A549 (cell line): ENCODE results near the gene B3GAT3. TPM values are rescaled to one million over a fixed set of nuclear protein-coding genes. Genes with fewer than 3 reads are reported as not detected.

Source experiments
- ATAC-seq, 2 experiments: fragments of 200-7000 bp in 1 of 2; fragments of >200 bp in 1 of 2; cut with Nextera tagmentation in 1 of 2; cut with Tn5 transposase in 1 of 2; 3 replicates each; pipeline versions ENCODE4 v1.8.0 to v1.9.1; 2018 to 2020; ENCODE audit warnings: mild to moderate bottlenecking in 1 of 2, moderate library complexity in 1 of 2
- CTCF ChIA-PET: fragments of 300-600 bp; sonication (Branson Sonifier 250); formaldehyde crosslinking; extraction: SDS; loops from one replicate; lab custom pipeline; 2021; ENCODE audit warnings: antibody characterized with exemption, inconsistent platforms; lab: Yijun Ruan, JAX
- POLR2A ChIA-PET: fragments of 350-600 bp; formaldehyde crosslinking; extraction: SDS; loops from one replicate; lab custom pipeline; 2021; ENCODE audit warnings: antibody characterized with exemption, inconsistent platforms; lab: Yijun Ruan, JAX
- DNase-seq, 2 experiments: peaks; one replicate each; pipeline versions ENCODE4 v3.0.0 to v3.0.0-alpha.2; 2011 to 2016; ENCODE audit warnings: low read depth in 1 of 2, low spot score in 1 of 2
- FAIRE-seq: peaks from 2 replicates; lab custom pipeline; 2011; peaks lifted over from hg19 to GRCh38; lab: Jason Lieb, UNC
- H3K27ac ChIP-seq, 2 experiments: fragments of >200 bp; sonication (Bioruptor Twin); formaldehyde crosslinking; 3 replicates each; pipeline ENCODE4 v1.5.1; 2016 to 2017
- H3K4me1 ChIP-seq: fragments of >200 bp; sonication (Bioruptor Twin); formaldehyde crosslinking; 3 replicates; pipeline ENCODE4 v1.6.1; 2016
- H3K4me2 ChIP-seq: fragments of >200 bp; sonication (Bioruptor Twin); formaldehyde crosslinking; 3 replicates; pipeline ENCODE4 v1.6.1; 2016
- H3K4me3 ChIP-seq: fragments of >200 bp; sonication (Bioruptor Twin); formaldehyde crosslinking; 3 replicates; pipeline ENCODE4 v1.5.1; 2016
- H3K9me3 ChIP-seq: fragments of >200 bp; sonication (Bioruptor Twin); formaldehyde crosslinking; 3 replicates; pipeline ENCODE4 v1.6.1; 2016
- CEBPB ChIP-seq, 2 experiments: fragments of >200 bp in 1 of 2; sonication (Bioruptor Twin) in 1 of 2; formaldehyde crosslinking in 1 of 2; IDR thresholded peaks; 2 replicates each; pipeline ENCODE4 v1.6.1; 2012 to 2016
- EHF ChIP-seq: fragments of 250-450 bp; sonication (Bioruptor Pico); IDR thresholded peaks from 2 replicates; pipeline ENCODE4 v1.5.0; 2020; ENCODE audit warnings: mild to moderate bottlenecking
- EP300 ChIP-seq, 2 experiments: fragments of >200 bp; sonication (Bioruptor Twin); formaldehyde crosslinking; IDR thresholded peaks; 2 replicates in 1 of 2; 3 replicates in 1 of 2; pipeline ENCODE4 v1.6.1; 2016 to 2017
- GATA3 ChIP-seq: IDR thresholded peaks from 2 replicates; pipeline ENCODE4 v1.6.1; 2012; ENCODE audit warnings: borderline replicate concordance
- HOXA7 ChIP-seq: fragments of 250-450 bp; sonication (Bioruptor Pico); IDR thresholded peaks from 2 replicates; pipeline ENCODE4 v1.5.0; 2020; ENCODE audit warnings: mild to moderate bottlenecking, moderate library complexity
- HOXB13 ChIP-seq: fragments of 250-450 bp; sonication (Bioruptor Pico); IDR thresholded peaks from 2 replicates; pipeline ENCODE4 v1.5.0; 2020; ENCODE audit warnings: low read depth, mild to moderate bottlenecking, moderate library complexity
- JUN ChIP-seq, 2 experiments: fragments of >200 bp; sonication (Bioruptor Twin); formaldehyde crosslinking; IDR thresholded peaks; 2 replicates in 1 of 2; 3 replicates in 1 of 2; pipeline ENCODE4 v1.6.1; 2016 to 2017
- KDM5A ChIP-seq: fragments of 200-600 bp; sonication (generic); IDR thresholded peaks from 2 replicates; pipeline ENCODE4 v1.6.1; 2016; ENCODE audit warnings: antibody characterized with exemption, mild to moderate bottlenecking
- MAZ ChIP-seq: fragments of 150-350 bp; IDR thresholded peaks from 2 replicates; pipeline ENCODE4 v1.6.1; 2014; ENCODE audit warnings: antibody characterized with exemption, low read depth, low read length, borderline replicate concordance
- MYC ChIP-seq: IDR thresholded peaks from 2 replicates; pipeline ENCODE4 v1.6.1; 2012; ENCODE audit warnings: mild to moderate bottlenecking, inconsistent platforms, low read length, improper control_type of control experiment, borderline replicate concordance
- NPAS2 ChIP-seq: fragments of 250-450 bp; sonication (Bioruptor Pico); IDR thresholded peaks from 2 replicates; pipeline ENCODE4 v1.8.0; 2022; ENCODE audit warnings: mild to moderate bottlenecking, moderate library complexity, borderline replicate concordance
- NR3C1 ChIP-seq: fragments of >200 bp; sonication (Bioruptor Twin); formaldehyde crosslinking; IDR thresholded peaks from 3 replicates; pipeline ENCODE4 v1.6.1; 2017
- POLR2A ChIP-seq: IDR thresholded peaks from 2 replicates; pipeline ENCODE4 v1.6.1; 2012; ENCODE audit warnings: mild to moderate bottlenecking, low read length
- SMC3 ChIP-seq: fragments of >200 bp; sonication (Bioruptor Twin); formaldehyde crosslinking; IDR thresholded peaks from 3 replicates; pipeline ENCODE4 v1.6.1; 2018; ENCODE audit warnings: inconsistent platforms
- SREBF2 ChIP-seq: fragments of 450-650 bp; IDR thresholded peaks from 2 replicates; pipeline ENCODE4 v1.6.1; 2014; ENCODE audit warnings: mild to moderate bottlenecking, moderate library complexity
- USF2 ChIP-seq: fragments of 450-650 bp; IDR thresholded peaks from 2 replicates; pipeline ENCODE4 v1.6.1; 2014; ENCODE audit warnings: antibody characterized with exemption
- ZNF302 ChIP-seq: fragments of 250-450 bp; sonication (Bioruptor Pico); IDR thresholded peaks from 2 replicates; pipeline ENCODE4 v1.9.0; 2021; ENCODE audit warnings: inconsistent platforms, mild to moderate bottlenecking, moderate library complexity
- WGBS: methylation state at CpG from one replicate; pipeline ENCODE4 v1.1.6; 2017; ENCODE audit errors: missing lambda C conversion rate; 5-methylcytosine and 5-hydroxymethylcytosine counted together
- polyA plus RNA-seq, 4 experiments: library from polyadenylated mRNA; depleted of rRNA in 3 of 4; stranded (reverse); fragments of >200 nt; fragmentation: RNase III in 1 of 4; extraction: RNeasy Plus Mini Kit Qiagen cat#74134 plus additional on column Dnase treatment in 1 of 4; gene quantifications; 2 replicates in 3 of 4; 3 replicates in 1 of 4; pipeline ENCODE4 v1.2.3, GENCODE V29; 2011 to 2017
- TF ChIP-seq, protein P1 (sequence below): IDR thresholded peaks from 2 replicates; pipeline ENCODE4 v1.6.1; 2012
- TF ChIP-seq, protein P2 (sequence below): fragments of 200-600 bp; sonication (generic); IDR thresholded peaks from 2 replicates; pipeline ENCODE4 v1.6.1; 2016; ENCODE audit warnings: antibody characterized with exemption, mild to moderate bottlenecking, moderate library complexity
- TF ChIP-seq, protein P3 (sequence below): fragments of 250-450 bp; sonication (Bioruptor Pico); IDR thresholded peaks from 2 replicates; pipeline ENCODE4 v1.5.0; 2020; ENCODE audit warnings: low read depth, mild to moderate bottlenecking, moderate library complexity
- TF ChIP-seq, protein P4 (sequence below): fragments of >200 bp; sonication (Bioruptor Twin); formaldehyde crosslinking; IDR thresholded peaks from 3 replicates; pipeline ENCODE4 v1.6.1; 2016

B3GAT3 gene
- polyA plus RNA-seq, 2 of the 4 experiments (the other 2 are of a cell fraction): 19.0 to 41.0 TPM

GRCh38 chr11:62599901-62600300 lies 21.9 kb downstream of the B3GAT3 start:
- peak overlapping the region; percentile 92 for H3K4me3 ChIP-seq
- H3K9me3 ChIP-seq: no peaks in the 10 kb centered on the region
- FAIRE-seq (no peak), DNase-seq (no peak), ATAC-seq (no peak)
- POLR2A ChIA-PET: interaction anchor here (0.9 to 3.5 kb wide), 5 partner anchors 8 to 154 kb away, joined by 4 to 75 read pairs (median 5); partner anchors contain the start of genes C11orf98, CSKMT, INTS5 and TUT1
- TF ChIP-seq HOXB13 (CRISPR knock-in tag): no peak
- CTCF ChIA-PET: interaction anchor here (0.6 to 5.1 kb wide), 3 partner anchors 12 to 1218 kb away, joined by 3 to 42 read pairs (median 8); partner anchors contain the start of genes EML3 and ROM1
- 68% methylated on average over 5 of the region's 5 CpGs for WGBS
- peaks cover 28% of the 10 kb centered on the region for H3K4me1 ChIP-seq
- H3K27ac ChIP-seq: peak overlapping the region; percentile 95 to 98
- H3K4me2 ChIP-seq: peak overlapping the region; percentile 95

GRCh38 chr11:62599069-62599696 lies 22.6 kb downstream of the B3GAT3 start:
- Histone ChIP-seq H3K4me3 (peak overlapping the region; percentile 92), H3K9me3 (no peaks in the 10 kb centered on the region), H3K4me1 (peaks cover 25% of the 10 kb centered on the region), H3K4me2 (peak overlapping the region; percentile 95), H3K27ac (peak overlapping the region; percentile 95 to 98)
- FAIRE-seq: no peak
- ChIA-PET POLR2A (interaction anchor here (0.9 to 3.5 kb wide), 4 partner anchors 7 to 66 kb away, joined by 4 to 75 read pairs (median 5); partner anchors contain the start of genes C11orf98, CSKMT, INTS5 and TUT1), CTCF (interaction anchor here (0.6 to 1.7 kb wide), 4 partner anchors 8 to 56 kb away, joined by 3 to 8 read pairs (median 3); no protein-coding TSS in a partner anchor)
- WGBS: 39% methylated on average over 7 of the region's 7 CpGs
- TF ChIP-seq ZNF302 (no peak), JUN (IDR thresholded peaks at IDR 0.05) (peak in 1 of 2 experiments; percentile 30; a peak in 1 of 5 replicates), KDM5A (no peak), GATA3 (0 out of 2 replicates have a peak, but pooled peaks have one; percentile 30), CEBPB (IDR thresholded peaks at IDR 0.05) (peak in 1 of 2 experiments; percentile 42; a peak in 1 of 4 replicates), EP300 (IDR thresholded peaks at IDR 0.05) (no peak), MAZ (0 out of 2 replicates have a peak, but pooled peaks have one; percentile 46), HOXA7 (no peak)
- TF ChIP-seq, protein P1, sequence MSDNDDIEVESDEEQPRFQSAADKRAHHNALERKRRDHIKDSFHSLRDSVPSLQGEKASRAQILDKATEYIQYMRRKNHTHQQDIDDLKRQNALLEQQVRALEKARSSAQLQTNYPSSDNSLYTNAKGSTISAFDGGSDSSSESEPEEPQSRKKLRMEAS: peak; percentile 62
- TF ChIP-seq, protein P2, sequence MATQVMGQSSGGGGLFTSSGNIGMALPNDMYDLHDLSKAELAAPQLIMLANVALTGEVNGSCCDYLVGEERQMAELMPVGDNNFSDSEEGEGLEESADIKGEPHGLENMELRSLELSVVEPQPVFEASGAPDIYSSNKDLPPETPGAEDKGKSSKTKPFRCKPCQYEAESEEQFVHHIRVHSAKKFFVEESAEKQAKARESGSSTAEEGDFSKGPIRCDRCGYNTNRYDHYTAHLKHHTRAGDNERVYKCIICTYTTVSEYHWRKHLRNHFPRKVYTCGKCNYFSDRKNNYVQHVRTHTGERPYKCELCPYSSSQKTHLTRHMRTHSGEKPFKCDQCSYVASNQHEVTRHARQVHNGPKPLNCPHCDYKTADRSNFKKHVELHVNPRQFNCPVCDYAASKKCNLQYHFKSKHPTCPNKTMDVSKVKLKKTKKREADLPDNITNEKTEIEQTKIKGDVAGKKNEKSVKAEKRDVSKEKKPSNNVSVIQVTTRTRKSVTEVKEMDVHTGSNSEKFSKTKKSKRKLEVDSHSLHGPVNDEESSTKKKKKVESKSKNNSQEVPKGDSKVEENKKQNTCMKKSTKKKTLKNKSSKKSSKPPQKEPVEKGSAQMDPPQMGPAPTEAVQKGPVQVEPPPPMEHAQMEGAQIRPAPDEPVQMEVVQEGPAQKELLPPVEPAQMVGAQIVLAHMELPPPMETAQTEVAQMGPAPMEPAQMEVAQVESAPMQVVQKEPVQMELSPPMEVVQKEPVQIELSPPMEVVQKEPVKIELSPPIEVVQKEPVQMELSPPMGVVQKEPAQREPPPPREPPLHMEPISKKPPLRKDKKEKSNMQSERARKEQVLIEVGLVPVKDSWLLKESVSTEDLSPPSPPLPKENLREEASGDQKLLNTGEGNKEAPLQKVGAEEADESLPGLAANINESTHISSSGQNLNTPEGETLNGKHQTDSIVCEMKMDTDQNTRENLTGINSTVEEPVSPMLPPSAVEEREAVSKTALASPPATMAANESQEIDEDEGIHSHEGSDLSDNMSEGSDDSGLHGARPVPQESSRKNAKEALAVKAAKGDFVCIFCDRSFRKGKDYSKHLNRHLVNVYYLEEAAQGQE: 0 out of 2 replicates have a peak, but pooled peaks have one; percentile 8
- ATAC-seq: peak; percentile 32 to 76; a peak in 5 of 6 replicates
- peak; percentile 97 to 99 for DNase-seq

GRCh38 chr11:62595124-62595523 lies 26.7 kb downstream of the B3GAT3 start:
- no peak for ATAC-seq
- WGBS: 95% methylated on average over 8 of the region's 8 CpGs
- FAIRE-seq: no peak

More at GRCh38 chr11:62595124-62595523, 26.7 kb downstream of the B3GAT3 start:
- Histone ChIP-seq H3K27ac (no peak overlapping the region), H3K9me3 (no peaks in the 10 kb centered on the region), H3K4me3 (no peak overlapping the region), H3K4me2 (no peak overlapping the region), H3K4me1 (peaks cover 37% of the 10 kb centered on the region)
- POLR2A ChIA-PET: no interaction called here
- CTCF ChIA-PET: interaction anchor here (1.4 to 4.9 kb wide), 11 partner anchors 9 to 200 kb away, joined by 3 to 32 read pairs (median 8); partner anchors contain the start of gene B3GAT3
- DNase-seq: no peak
- no peak for TF ChIP-seq EP300 (IDR thresholded peaks at IDR 0.05)
- no peak for TF ChIP-seq SREBF2
- no peak for TF ChIP-seq NPAS2 (CRISPR knock-in tag)
- TF ChIP-seq MYC: no peak
- no peak for TF ChIP-seq POLR2A
- no peak for TF ChIP-seq USF2
- TF ChIP-seq, protein P3, sequence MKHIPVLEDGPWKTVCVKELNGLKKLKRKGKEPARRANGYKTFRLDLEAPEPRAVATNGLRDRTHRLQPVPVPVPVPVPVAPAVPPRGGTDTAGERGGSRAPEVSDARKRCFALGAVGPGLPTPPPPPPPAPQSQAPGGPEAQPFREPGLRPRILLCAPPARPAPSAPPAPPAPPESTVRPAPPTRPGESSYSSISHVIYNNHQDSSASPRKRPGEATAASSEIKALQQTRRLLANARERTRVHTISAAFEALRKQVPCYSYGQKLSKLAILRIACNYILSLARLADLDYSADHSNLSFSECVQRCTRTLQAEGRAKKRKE (CRISPR knock-in tag): no peak
- TF ChIP-seq EHF (CRISPR knock-in tag): no peak
- TF ChIP-seq, protein P4, sequence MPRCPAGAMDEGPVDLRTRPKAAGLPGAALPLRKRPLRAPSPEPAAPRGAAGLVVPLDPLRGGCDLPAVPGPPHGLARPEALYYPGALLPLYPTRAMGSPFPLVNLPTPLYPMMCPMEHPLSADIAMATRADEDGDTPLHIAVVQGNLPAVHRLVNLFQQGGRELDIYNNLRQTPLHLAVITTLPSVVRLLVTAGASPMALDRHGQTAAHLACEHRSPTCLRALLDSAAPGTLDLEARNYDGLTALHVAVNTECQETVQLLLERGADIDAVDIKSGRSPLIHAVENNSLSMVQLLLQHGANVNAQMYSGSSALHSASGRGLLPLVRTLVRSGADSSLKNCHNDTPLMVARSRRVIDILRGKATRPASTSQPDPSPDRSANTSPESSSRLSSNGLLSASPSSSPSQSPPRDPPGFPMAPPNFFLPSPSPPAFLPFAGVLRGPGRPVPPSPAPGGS: no peak
- no peak for TF ChIP-seq SMC3
- no peak for TF ChIP-seq HOXB13 (CRISPR knock-in tag)
- TF ChIP-seq NR3C1: no peak
